ENCODE data around the gene MXD1. TPM values are rescaled to one million over a fixed set of nuclear protein-coding genes. Genes with fewer than 3 reads are reported as not detected.

Gene MXD1
- total RNA-seq, 1 experiment from 2014 or later: 1.5 TPM

DNA sequence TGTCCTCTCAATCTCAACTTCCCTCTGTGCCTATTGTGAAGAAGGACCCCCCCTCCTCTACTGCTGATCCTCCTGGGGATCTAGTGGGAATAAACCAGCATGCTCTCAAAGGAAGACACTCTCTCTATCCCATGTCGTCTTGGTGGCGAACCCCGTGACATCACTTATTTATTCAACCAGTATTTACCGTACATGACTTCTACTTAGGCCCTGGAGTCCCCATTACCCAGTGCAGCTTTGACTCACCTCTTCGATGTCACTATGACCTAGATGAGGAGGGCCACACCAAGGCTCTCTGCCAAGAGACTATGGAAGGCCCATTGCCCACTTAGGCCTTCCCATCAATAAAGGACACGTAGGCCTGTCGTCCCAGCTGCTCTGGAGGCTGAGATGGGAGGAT, 29.8 kb downstream of the MXD1 start (continued):
- TF ChIP-seq, protein P1, sequence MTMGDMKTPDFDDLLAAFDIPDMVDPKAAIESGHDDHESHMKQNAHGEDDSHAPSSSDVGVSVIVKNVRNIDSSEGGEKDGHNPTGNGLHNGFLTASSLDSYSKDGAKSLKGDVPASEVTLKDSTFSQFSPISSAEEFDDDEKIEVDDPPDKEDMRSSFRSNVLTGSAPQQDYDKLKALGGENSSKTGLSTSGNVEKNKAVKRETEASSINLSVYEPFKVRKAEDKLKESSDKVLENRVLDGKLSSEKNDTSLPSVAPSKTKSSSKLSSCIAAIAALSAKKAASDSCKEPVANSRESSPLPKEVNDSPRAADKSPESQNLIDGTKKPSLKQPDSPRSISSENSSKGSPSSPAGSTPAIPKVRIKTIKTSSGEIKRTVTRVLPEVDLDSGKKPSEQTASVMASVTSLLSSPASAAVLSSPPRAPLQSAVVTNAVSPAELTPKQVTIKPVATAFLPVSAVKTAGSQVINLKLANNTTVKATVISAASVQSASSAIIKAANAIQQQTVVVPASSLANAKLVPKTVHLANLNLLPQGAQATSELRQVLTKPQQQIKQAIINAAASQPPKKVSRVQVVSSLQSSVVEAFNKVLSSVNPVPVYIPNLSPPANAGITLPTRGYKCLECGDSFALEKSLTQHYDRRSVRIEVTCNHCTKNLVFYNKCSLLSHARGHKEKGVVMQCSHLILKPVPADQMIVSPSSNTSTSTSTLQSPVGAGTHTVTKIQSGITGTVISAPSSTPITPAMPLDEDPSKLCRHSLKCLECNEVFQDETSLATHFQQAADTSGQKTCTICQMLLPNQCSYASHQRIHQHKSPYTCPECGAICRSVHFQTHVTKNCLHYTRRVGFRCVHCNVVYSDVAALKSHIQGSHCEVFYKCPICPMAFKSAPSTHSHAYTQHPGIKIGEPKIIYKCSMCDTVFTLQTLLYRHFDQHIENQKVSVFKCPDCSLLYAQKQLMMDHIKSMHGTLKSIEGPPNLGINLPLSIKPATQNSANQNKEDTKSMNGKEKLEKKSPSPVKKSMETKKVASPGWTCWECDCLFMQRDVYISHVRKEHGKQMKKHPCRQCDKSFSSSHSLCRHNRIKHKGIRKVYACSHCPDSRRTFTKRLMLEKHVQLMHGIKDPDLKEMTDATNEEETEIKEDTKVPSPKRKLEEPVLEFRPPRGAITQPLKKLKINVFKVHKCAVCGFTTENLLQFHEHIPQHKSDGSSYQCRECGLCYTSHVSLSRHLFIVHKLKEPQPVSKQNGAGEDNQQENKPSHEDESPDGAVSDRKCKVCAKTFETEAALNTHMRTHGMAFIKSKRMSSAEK (CRISPR knock-in tag; IDR thresholded peaks at IDR 0.05; ENCODE audit: borderline replicate concordance): no peak
- no peak for TF ChIP-seq ZNF416 (CRISPR knock-in tag; IDR thresholded peaks at IDR 0.05)
- TF ChIP-seq MYBL2 (CRISPR knock-in tag; IDR thresholded peaks at IDR 0.05): no peak
- no peak for TF ChIP-seq GABPB1 (CRISPR knock-in tag; IDR thresholded peaks at IDR 0.05)
- TF ChIP-seq, protein P2, sequence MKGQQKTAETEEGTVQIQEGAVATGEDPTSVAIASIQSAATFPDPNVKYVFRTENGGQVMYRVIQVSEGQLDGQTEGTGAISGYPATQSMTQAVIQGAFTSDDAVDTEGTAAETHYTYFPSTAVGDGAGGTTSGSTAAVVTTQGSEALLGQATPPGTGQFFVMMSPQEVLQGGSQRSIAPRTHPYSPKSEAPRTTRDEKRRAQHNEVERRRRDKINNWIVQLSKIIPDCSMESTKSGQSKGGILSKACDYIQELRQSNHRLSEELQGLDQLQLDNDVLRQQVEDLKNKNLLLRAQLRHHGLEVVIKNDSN (CRISPR knock-in tag; IDR thresholded peaks at IDR 0.05): no peak
- no peak for TF ChIP-seq KAT7 (CRISPR knock-in tag; IDR thresholded peaks at IDR 0.05; ENCODE audit: borderline replicate concordance)
- TF ChIP-seq, protein P3, sequence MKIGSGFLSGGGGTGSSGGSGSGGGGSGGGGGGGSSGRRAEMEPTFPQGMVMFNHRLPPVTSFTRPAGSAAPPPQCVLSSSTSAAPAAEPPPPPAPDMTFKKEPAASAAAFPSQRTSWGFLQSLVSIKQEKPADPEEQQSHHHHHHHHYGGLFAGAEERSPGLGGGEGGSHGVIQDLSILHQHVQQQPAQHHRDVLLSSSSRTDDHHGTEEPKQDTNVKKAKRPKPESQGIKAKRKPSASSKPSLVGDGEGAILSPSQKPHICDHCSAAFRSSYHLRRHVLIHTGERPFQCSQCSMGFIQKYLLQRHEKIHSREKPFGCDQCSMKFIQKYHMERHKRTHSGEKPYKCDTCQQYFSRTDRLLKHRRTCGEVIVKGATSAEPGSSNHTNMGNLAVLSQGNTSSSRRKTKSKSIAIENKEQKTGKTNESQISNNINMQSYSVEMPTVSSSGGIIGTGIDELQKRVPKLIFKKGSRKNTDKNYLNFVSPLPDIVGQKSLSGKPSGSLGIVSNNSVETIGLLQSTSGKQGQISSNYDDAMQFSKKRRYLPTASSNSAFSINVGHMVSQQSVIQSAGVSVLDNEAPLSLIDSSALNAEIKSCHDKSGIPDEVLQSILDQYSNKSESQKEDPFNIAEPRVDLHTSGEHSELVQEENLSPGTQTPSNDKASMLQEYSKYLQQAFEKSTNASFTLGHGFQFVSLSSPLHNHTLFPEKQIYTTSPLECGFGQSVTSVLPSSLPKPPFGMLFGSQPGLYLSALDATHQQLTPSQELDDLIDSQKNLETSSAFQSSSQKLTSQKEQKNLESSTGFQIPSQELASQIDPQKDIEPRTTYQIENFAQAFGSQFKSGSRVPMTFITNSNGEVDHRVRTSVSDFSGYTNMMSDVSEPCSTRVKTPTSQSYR (CRISPR knock-in tag; IDR thresholded peaks at IDR 0.05): no peak
- TF ChIP-seq, protein P4, sequence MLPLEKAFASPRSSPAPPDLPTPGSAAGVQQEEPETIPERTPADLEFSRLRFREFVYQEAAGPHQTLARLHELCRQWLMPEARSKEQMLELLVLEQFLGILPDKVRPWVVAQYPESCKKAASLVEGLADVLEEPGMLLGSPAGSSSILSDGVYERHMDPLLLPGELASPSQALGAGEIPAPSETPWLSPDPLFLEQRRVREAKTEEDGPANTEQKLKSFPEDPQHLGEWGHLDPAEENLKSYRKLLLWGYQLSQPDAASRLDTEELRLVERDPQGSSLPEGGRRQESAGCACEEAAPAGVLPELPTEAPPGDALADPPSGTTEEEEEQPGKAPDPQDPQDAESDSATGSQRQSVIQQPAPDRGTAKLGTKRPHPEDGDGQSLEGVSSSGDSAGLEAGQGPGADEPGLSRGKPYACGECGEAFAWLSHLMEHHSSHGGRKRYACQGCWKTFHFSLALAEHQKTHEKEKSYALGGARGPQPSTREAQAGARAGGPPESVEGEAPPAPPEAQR (CRISPR knock-in tag; IDR thresholded peaks at IDR 0.05): no peak
- no peak for TF ChIP-seq TEAD4 (CRISPR knock-in tag; IDR thresholded peaks at IDR 0.05)
- TF ChIP-seq, protein P5, sequence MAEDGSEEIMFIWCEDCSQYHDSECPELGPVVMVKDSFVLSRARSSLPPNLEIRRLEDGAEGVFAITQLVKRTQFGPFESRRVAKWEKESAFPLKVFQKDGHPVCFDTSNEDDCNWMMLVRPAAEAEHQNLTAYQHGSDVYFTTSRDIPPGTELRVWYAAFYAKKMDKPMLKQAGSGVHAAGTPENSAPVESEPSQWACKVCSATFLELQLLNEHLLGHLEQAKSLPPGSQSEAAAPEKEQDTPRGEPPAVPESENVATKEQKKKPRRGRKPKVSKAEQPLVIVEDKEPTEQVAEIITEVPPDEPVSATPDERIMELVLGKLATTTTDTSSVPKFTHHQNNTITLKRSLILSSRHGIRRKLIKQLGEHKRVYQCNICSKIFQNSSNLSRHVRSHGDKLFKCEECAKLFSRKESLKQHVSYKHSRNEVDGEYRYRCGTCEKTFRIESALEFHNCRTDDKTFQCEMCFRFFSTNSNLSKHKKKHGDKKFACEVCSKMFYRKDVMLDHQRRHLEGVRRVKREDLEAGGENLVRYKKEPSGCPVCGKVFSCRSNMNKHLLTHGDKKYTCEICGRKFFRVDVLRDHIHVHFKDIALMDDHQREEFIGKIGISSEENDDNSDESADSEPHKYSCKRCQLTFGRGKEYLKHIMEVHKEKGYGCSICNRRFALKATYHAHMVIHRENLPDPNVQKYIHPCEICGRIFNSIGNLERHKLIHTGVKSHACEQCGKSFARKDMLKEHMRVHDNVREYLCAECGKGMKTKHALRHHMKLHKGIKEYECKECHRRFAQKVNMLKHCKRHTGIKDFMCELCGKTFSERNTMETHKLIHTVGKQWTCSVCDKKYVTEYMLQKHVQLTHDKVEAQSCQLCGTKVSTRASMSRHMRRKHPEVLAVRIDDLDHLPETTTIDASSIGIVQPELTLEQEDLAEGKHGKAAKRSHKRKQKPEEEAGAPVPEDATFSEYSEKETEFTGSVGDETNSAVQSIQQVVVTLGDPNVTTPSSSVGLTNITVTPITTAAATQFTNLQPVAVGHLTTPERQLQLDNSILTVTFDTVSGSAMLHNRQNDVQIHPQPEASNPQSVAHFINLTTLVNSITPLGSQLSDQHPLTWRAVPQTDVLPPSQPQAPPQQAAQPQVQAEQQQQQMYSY (CRISPR knock-in tag; IDR thresholded peaks at IDR 0.05): no peak
- no peak for TF ChIP-seq RELA (CRISPR knock-in tag; IDR thresholded peaks at IDR 0.05; ENCODE audit: borderline replicate concordance)
- TF ChIP-seq, protein P6, sequence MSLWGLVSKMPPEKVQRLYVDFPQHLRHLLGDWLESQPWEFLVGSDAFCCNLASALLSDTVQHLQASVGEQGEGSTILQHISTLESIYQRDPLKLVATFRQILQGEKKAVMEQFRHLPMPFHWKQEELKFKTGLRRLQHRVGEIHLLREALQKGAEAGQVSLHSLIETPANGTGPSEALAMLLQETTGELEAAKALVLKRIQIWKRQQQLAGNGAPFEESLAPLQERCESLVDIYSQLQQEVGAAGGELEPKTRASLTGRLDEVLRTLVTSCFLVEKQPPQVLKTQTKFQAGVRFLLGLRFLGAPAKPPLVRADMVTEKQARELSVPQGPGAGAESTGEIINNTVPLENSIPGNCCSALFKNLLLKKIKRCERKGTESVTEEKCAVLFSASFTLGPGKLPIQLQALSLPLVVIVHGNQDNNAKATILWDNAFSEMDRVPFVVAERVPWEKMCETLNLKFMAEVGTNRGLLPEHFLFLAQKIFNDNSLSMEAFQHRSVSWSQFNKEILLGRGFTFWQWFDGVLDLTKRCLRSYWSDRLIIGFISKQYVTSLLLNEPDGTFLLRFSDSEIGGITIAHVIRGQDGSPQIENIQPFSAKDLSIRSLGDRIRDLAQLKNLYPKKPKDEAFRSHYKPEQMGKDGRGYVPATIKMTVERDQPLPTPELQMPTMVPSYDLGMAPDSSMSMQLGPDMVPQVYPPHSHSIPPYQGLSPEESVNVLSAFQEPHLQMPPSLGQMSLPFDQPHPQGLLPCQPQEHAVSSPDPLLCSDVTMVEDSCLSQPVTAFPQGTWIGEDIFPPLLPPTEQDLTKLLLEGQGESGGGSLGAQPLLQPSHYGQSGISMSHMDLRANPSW (CRISPR knock-in tag; conservative IDR thresholded peaks at IDR 0.05; ENCODE audit: low read depth): no peak

Measured in WTC11 (cell line).